ENCODE data around the gene CAPNS2.

- no peak for TF ChIP-seq CTCF (IDR thresholded peaks at IDR 0.05; ENCODE audit: low read depth, low read length, poor library complexity, severe bottlenecking)
- TF ChIP-seq EZH2phosphoT487 (IDR thresholded peaks at IDR 0.05; ENCODE audit: borderline replicate concordance, low read length) = no peak
These were observed 47.3 kb downstream of the CAPNS2 start for GRCh38 chr16:55613613-55614335.

All from DOHH2 (cell line).